Subcutaneous abdominal adipose tissue (tissue), 5 donors: Measurements from ENCODE around the gene UGCG.
"Not testable (repeated sequence)": the region's sequence is repeated elsewhere in the genome, so short reads cannot be mapped to it uniquely, and the experiment has no call there.

Experiments used
- H3K27ac ChIP-seq: one replicate; pipeline ENCODE4 v1.7.0; 2013; ENCODE audit warnings: low read depth, mild to moderate bottlenecking, inconsistent platforms, low read length, moderate library complexity
- H3K27me3 ChIP-seq, 5 donors: one replicate each; pipeline ENCODE4 v1.7.0; 2013; ENCODE audit warnings: low read length in 5 of 5, inconsistent platforms in 1 of 5; ENCODE audit not compliant: control insufficient read depth in 5 of 5, insufficient read depth in 4 of 5
- H3K36me3 ChIP-seq, 5 donors: one replicate each; pipeline ENCODE4 v1.7.0; 2013; ENCODE audit warnings: low read length in 5 of 5; ENCODE audit not compliant: control insufficient read depth in 5 of 5, insufficient read depth in 5 of 5
- H3K4me1 ChIP-seq, 5 donors: one replicate each; pipeline ENCODE4 v1.7.0; 2013; ENCODE audit warnings: low read length in 5 of 5, mild to moderate bottlenecking in 3 of 5, moderate library complexity in 1 of 5; ENCODE audit not compliant: control insufficient read depth in 5 of 5, insufficient read depth in 5 of 5
- H3K4me3 ChIP-seq, 5 donors: one replicate each; pipeline ENCODE4 v1.7.0; 2013; ENCODE audit warnings: low read length in 5 of 5, low read depth in 1 of 5
- H3K9ac ChIP-seq, 5 donors: one replicate each; pipeline ENCODE4 v1.7.0; 2013; ENCODE audit warnings: low read length in 5 of 5, mild to moderate bottlenecking in 4 of 5, moderate library complexity in 3 of 5
- H3K9me3 ChIP-seq, 5 donors: one replicate each; pipeline ENCODE4 v1.7.0; 2013; ENCODE audit warnings: low read length in 5 of 5; ENCODE audit not compliant: control insufficient read depth in 5 of 5
- donor health status: healthy.
- donor health status: healthy.
- donor health status: healthy.
- donor health status: healthy.
- donor health status: healthy.

The UGCG gene

DNA sequence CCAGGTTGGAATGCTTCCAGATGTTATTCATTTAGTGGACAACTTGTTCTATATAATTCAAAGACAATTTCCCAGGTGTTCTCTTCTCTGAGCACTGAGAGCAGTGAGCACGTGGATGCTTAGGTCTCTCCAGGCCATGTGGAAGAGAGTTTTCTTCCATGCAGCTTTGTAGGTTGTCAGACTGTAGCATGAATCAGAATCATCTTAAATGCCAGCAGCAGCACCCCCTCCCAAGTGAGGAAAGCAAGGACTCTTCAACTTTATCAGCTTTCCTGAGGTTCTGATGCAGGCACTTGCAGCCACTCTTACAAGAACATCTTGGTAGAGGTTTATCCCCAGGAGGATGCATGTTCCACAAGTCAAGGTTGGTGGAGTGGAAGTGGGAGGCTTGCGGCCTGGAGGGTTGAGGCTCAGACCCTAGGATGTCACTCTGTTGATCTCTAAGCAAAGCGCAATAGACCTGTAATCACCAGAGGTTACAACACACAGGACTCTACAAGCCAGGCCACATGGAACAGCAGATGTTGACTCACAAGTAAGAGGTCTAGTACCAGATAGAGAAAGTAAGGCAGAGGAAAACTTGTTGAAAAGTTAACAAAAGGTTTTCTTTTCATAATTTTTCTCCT lies 47.7 kb downstream of the UGCG start:
- H3K36me3 ChIP-seq = no peaks in the 10 kb centered on the region
- peaks cover 0 to 5% (median 0%) of the 10 kb centered on the region in 5 donors for H3K4me1 ChIP-seq
- H3K27ac ChIP-seq = no peak overlapping the region
- H3K9me3 ChIP-seq = no peaks in the 10 kb centered on the region
- no peaks in the 10 kb centered on the region for H3K27me3 ChIP-seq
- no peak overlapping the region for H3K4me3 ChIP-seq
- no peak overlapping the region for H3K9ac ChIP-seq

DNA sequence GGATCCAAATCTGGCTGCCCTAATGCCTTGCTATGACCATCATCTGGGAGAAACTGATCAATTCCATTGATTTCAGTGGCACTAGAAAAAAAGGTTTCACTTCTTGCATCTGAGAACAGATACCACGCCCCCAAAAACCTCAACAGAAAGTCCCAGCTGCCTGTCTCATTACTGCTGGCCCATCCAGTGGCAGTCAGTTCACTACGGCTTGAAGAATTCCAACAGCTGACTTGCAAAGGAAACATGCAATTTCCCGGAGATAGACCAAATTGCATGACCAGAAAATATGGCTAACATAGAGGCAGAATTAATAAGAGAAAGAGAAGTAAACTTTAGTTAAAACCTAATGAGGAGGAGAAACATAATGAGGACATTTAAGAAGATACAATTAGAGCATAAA lies 48.6 kb downstream of the UGCG start:
- Histone ChIP-seq H3K9me3 (no peaks in the 10 kb centered on the region), H3K9ac (no peak overlapping the region), H3K36me3 (no peaks in the 10 kb centered on the region), H3K27ac (no peak overlapping the region), H3K4me3 (no peak overlapping the region), H3K27me3 (no peaks in the 10 kb centered on the region), H3K4me1 (peaks cover 0 to 5% (median 0%) of the 10 kb centered on the region in 5 donors)

DNA sequence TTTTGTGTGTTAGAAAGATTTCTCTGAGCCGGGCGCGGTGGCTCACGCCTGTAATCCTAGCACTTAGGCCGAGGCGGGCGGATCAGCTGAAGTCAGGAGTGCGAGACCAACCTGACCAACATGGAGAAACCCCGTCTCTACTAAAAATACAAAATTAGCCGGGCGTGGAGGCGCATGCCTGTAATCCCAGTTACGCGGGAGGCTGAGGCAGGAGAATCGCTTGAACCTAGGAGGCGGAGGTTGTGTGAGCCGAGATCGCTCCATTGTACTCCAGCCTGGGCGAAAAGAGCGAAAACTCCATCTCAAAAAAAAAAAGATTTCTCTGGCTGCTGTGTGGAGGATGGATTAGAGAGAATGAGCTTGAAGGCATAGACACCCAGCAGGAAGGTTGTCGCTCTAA lies 51.5 kb downstream of the UGCG start:
- not testable (repeated sequence) for H3K9ac ChIP-seq, H3K9me3 ChIP-seq, H3K36me3 ChIP-seq, H3K4me1 ChIP-seq, H3K4me3 ChIP-seq, H3K27me3 ChIP-seq, H3K27ac ChIP-seq

DNA sequence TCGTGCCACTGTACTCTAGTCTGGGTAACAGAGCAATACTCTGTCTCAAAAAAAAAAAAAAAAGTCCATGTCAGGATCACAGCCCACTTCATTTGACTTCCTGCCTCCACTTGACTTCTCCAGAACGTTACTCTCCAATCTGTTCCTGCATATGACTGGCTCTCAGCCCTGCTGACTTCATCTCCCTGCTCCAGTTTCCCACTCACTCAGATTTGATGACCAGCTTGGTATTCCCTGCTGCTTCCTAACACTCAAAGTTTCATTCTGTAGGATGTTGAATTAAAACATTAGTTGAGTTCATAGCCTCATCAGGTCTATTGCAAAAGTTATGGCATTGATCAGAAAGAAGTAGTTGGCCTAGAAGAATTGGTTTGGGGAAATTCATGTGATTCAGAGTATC lies 52.3 kb downstream of the UGCG start:
- H3K27me3 ChIP-seq = no peaks in the 10 kb centered on the region
- peaks cover 0 to 10% (median 0%) of the 10 kb centered on the region in 5 donors for H3K4me1 ChIP-seq
- H3K36me3 ChIP-seq = no peaks in the 10 kb centered on the region
- H3K27ac ChIP-seq = no peak overlapping the region
- H3K4me3 ChIP-seq = no peak overlapping the region
- no peaks in the 10 kb centered on the region for H3K9me3 ChIP-seq
- H3K9ac ChIP-seq = no peak overlapping the region

DNA sequence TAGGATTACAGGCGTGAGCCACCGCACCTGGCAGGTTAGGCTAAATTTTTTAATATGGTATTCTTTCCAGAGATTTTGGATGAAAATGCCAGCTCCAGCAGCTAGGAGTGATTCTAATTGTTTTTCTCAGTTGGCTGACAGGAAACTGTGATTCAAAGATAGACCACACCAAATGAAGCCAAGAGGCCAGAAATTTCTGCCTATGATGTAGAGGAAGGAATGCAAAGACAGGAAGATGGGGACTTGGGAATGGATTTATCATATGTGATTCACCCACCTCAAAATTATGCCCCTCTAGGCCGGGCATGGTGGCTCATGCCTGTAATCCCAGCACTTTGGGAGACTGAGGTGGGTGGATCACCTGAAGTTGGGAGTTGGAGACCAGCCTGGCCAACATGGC lies 53.3 kb downstream of the UGCG start:
- Histone ChIP-seq H3K9ac (no peak overlapping the region), H3K9me3 (no peaks in the 10 kb centered on the region), H3K36me3 (no peaks in the 10 kb centered on the region), H3K4me1 (peaks cover 0 to 8% (median 0%) of the 10 kb centered on the region in 5 donors), H3K4me3 (no peak overlapping the region), H3K27ac (no peak overlapping the region), H3K27me3 (no peaks in the 10 kb centered on the region)

DNA sequence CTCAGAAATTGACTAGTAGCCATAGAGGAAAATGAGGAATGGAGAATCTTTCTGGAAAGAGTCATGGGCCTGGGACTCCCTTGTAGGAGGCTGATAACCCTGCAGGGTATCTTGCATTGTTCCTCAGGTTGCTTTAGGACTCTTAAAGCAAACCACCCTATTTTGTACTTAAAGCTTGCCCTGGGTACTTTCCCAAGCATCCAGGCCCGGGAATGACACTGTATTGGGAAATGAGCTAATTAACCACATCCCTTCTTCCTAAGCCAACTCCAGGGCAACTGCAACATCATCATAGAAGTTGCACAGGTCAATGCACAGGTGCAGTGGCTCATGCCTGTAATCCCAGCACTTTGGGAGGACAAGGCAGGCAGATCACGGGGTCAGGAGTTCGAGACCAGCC lies 55.9 kb downstream of the UGCG start:
- no peak overlapping the region for H3K9ac ChIP-seq
- no peaks in the 10 kb centered on the region for H3K9me3 ChIP-seq
- H3K4me1 ChIP-seq = peaks cover 0 to 9% (median 0%) of the 10 kb centered on the region in 5 donors
- no peak overlapping the region for H3K27ac ChIP-seq
- no peak overlapping the region for H3K4me3 ChIP-seq
- H3K27me3 ChIP-seq = no peaks in the 10 kb centered on the region
- H3K36me3 ChIP-seq = no peaks in the 10 kb centered on the region

DNA sequence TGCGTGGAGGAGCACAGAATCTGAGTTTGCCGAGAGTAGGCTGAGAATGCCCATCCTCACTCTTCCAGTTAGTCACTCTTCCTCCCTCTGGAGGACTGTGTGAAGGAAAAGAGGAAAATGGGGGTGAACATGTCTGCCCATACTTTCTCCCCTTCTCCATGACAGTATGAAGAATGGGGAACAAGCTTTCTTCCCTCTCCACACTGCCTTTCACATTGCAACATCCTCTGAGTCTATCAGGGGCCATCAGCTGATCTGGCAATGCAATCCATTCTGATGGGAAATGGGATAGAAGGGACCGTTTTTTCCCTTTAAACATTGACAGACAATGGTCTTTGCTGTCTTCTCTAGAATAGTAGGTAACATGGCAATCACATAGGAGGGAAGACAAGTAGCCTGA lies 56.8 kb downstream of the UGCG start:
- no peak overlapping the region for H3K9ac ChIP-seq
- no peak overlapping the region for H3K4me3 ChIP-seq
- no peaks in the 10 kb centered on the region for H3K36me3 ChIP-seq
- no peak overlapping the region for H3K27ac ChIP-seq
- peaks cover 0 to 18% (median 3%) of the 10 kb centered on the region in 5 donors for H3K4me1 ChIP-seq
- no peaks in the 10 kb centered on the region for H3K27me3 ChIP-seq
- no peaks in the 10 kb centered on the region for H3K9me3 ChIP-seq

DNA sequence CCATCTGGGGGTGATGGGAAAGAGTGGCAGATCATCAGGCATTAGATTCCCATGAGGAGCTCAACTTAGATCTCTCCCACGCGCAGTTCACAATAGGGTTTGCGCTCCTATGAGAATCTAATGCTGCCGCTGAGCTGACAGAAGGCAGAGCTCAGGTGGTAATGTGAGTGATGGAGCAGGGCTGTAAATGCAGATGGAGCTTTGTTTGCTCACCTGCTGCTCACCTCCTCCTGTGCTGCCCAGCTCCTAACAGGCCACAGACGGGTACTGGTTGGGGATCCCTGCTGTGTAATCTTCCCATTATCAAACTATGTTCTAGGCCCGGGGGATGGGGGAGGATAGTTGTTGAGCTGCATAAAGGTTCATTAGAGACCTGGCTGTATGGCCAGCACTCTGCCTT lies 58.4 kb downstream of the UGCG start:
- Histone ChIP-seq H3K4me3 (no peak overlapping the region), H3K27ac (no peak overlapping the region), H3K9me3 (no peaks in the 10 kb centered on the region), H3K4me1 (peaks cover 0 to 20% (median 3%) of the 10 kb centered on the region in 5 donors), H3K9ac (no peak overlapping the region), H3K27me3 (no peaks in the 10 kb centered on the region), H3K36me3 (no peaks in the 10 kb centered on the region)

DNA sequence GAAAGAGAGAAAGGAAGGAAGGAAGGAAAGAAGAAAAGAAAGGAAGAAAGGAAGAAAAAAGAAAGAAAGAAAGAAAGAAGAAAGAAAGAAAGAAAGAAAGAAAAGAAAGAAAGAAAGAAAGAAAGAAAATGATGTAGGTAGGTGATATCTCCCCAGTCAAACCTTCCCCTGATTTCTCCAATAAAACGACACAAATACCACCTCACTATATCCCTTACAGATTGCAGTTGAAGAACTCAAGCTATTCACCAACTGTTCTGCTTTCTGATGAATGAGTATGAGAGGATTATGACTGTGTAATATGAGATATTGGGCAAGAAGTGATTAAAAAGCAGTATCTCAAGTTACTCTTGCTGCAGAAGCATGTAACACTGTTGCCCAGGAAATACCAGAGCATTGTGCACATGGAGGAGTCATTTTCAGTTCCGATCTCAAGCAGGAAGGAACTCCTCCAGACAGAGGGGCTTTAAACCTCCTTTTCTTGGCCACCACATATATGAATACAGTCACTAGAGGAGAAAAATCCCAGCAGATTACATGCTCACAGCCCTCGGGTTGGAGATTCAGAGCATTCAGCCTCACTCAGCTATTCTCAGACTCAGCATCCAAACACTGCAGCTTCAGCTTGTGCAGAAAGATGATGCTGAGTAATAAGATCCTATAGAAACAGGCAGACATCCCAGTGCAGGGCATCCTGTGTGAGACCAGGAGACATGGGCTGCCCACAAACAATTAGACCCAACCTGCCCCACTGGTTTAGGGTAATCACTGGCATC lies 61.4 kb downstream of the UGCG start:
- Histone ChIP-seq H3K4me3 (peak overlapping the region in 3 of 5 donors; percentile 9 to 25 (median 19)), H3K4me1 (peaks cover 0 to 20% (median 3%) of the 10 kb centered on the region in 5 donors), H3K36me3 (no peaks in the 10 kb centered on the region), H3K27me3 (no peaks in the 10 kb centered on the region), H3K9ac (no peak overlapping the region), H3K9me3 (no peaks in the 10 kb centered on the region), H3K27ac (no peak overlapping the region)

DNA sequence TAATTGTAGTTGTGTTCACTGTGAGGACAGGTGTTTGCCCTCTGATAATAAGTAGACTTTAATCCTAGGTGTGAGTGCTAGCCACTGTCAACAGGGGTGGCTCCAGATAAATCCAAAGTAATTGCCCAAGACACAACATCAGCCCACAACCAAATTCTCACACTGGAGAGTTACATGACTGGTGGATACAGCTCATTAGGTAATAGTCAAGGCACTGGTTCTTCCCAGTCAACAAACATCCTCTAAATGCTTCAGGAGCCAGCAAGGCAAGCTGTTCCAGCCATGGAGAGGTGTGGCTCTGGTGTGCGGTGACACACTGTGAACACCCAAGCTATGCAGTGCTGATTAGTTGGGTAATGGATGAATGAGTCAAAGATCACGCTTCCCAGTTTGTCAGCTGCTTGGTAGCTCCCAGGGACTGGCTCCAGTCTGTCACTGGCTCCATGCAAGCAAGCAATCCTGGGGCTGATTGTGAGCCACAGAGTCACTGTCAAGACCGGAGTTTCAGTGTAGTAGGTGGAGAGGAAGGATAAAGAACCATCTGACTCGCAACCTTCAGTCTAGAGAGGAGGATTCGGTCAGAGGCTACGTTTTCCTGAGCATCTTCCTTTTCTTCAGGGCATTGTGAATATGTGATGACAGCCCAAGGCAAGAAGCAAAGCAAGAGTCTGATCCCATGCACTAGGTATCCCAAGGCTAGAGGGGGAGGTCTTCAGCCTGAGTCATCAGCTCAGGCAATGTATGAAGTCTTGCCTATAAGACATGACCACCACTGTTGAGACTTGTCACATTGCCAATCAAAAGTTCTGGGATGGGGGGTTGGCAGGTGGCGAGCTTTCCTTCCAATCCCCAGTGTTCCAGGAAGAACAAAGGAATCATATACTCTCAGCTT lies 63.1 kb downstream of the UGCG start:
- Histone ChIP-seq H3K36me3 (no peaks in the 10 kb centered on the region), H3K4me1 (peaks cover 0 to 14% (median 3%) of the 10 kb centered on the region in 5 donors), H3K9ac (no peak overlapping the region), H3K27me3 (no peaks in the 10 kb centered on the region), H3K4me3 (no peak overlapping the region), H3K9me3 (no peaks in the 10 kb centered on the region), H3K27ac (no peak overlapping the region)
